GM19240 (cell line): ENCODE measurements around the gene ANTKMT.

Experiments used
- DNase-seq: peaks from one replicate; pipeline ENCODE4 v3.0.0; 2011; ENCODE audit warnings: low spot score; ENCODE audit not compliant: insufficient read length

The ANTKMT gene

DNA sequence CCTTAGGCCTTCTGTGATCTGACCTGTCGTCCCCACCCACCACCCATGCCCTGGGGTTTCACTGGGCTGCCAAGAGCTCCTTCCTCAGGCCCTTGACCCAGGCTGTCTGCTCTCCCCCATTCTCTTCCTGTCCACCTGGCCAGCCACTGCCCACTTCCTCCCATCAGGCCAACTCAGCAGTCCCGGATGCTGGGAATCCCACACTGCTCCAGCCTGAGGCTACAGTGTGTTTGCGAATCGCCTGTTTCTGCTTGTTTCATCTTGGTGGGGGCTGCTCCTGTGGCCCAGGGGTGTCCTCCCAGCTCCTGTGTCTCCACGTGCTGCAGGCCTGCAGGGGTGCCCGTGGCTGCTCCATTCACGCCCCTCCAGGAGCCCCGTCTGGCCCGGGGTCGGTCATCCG lies 6.9 kb upstream of the ANTKMT start:
- no peak for DNase-seq

- peak; percentile 93 for DNase-seq
Observed at GRCh38 chr16:714558-715476, 6.1 kb upstream of the ANTKMT start, which contains the start of gene METRN. METRN (plus strand) TSS chr16:715118; CDS start chr16:715290, 172 bp downstream.

GRCh38 chr16:715477-716199 lies 5.3 kb upstream of the ANTKMT start:
- DNase-seq: no peak

GRCh38 chr16:716200-716568 lies 4.8 kb upstream of the ANTKMT start:
- no peak for DNase-seq

DNA sequence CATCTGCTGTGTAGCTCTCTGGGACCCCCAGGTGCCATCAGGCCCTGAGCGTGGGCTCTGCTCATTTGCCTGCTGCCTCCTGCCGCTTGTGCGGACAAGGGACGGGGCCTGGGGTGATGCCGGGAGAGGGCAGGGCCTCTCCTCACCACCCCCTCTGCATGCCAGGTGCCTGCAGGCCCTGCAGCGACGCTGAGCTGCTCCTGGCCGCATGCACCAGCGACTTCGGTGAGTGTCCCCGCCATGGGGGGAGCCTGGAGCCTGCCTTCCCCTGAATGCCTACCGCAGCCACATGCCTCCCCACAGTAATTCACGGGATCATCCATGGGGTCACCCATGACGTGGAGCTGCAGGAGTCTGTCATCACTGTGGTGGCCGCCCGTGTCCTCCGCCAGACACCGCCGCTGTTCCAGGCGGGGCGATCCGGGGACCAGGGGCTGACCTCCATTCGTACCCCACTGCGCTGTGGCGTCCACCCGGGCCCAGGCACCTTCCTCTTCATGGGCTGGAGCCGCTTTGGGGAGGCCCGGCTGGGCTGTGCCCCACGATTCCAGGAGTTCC lies 4.1 kb upstream of the ANTKMT start:
- no peak for DNase-seq

GRCh38 chr16:717450-718245 lies 3.3 kb upstream of the ANTKMT start:
- no peak for DNase-seq

DNA sequence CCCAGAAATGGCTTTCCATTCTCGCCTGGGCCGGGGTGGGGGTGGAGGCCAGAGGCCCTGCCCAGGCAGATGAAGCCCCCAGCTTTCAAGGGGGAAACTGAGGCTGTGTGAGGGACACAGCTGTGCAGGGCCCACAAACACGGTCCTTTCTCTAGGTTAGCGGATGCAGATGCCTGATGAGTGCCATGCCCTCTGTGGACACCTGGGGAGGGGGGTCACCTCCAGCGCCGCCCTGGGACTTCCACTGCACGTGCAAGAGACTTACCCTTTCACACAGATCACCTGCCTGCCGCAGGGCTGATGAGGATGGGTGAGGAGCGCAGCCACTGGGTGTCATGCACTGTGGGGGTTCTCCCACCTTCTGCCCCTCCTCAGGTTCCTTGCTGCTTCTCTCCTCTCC lies 2.6 kb upstream of the ANTKMT start:
- no peak for DNase-seq

- no peak for DNase-seq
Observed at GRCh38 chr16:718922-719321, 2.0 kb upstream of the ANTKMT start.

DNA sequence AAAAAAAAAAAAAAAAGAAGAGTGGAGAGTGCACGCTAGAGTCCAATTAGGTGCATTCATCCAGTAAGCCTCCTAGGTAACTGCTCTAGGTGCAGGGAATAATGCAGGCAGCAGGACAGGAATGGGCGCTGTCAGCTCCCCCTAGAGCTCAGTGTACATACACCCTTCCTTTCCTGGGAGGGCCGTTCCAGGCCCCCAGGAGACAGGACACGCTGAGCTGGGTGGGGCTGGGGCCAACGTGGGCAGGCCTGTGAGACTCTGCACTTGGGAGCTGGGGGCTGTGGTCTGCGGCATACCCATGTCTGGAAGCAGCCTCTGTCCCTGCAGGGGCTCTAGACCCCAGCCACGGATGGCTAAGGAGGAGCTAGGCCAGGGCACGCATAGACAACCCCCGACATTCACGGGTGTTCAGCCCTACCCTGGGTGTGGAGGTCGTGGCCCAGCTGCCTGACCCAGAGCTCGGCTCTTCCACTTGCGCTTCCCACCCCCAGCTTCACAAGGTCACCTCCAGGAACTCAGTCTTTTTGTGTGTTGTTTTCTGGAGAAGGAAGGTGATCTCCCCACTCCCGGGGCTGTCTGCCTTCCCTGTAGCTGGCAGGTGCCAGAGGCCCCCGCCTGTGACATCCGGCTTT lies 1.0 kb upstream of the ANTKMT start:
- DNase-seq: no peak

DNA sequence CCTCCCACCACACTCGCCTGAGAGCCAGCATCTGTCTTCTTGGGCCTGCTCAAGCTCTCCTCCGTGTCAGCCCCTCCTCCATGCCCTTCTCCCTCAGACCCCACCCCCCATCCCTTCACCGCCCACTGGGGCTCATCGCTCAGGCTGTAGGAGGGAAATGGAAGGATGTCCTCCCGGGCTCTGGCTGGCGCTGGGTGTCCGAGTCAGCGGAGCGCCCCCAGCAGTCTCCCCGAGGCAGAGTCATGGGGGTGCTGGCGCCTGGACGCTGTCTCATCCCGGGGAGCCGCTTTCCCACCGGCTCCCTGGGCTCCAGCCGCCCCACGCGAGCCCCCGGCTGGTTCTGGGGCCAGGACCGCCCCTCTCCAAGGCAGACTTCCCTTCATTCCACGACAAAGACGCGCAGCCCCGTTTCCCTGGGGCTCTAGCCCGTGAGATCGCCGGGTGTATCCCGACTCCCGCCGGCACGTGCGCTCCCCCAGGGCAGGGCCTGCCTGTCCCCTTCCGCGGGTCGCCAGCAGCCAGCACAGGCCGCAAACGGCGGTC lies 428 bp upstream of the ANTKMT start:
- DNase-seq: peak; percentile 77

DNA sequence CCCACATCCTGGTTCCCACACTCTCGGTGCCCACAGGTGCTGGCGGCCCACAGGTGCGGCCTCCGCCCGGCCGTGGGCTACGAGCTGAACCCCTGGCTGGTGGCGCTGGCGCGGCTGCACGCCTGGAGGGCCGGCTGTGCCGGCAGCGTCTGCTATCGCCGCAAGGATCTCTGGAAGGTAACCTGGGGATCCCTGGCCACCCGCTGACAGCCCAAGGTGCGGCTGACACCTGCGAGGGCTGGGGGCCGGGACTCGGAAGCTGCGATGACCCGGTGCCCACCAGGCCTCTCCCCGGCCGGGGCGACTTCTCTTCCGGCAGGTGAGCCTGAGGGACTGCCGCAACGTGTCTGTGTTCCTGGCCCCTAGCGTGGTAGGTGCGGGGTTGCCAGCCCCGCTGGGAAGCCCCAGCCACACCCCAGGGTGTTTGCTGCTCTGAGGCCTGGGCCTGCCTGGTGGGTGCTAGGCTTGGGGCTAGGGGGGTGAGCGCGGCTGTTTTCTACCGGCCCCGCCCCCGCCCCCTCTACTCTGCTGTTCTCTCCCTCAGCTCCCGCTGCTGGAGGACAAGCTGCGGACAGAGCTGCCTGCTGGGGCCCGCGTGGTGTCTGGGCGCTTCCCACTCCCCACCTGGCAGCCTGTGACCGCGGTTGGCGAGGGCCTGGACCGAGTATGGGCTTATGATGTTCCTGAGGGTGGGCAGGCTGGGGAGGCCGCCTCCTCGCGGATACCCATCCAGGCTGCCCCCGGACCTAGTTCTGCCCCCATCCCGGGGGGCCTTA lies 1.0 kb downstream of the ANTKMT start:
- DNase-seq: no peak

DNA sequence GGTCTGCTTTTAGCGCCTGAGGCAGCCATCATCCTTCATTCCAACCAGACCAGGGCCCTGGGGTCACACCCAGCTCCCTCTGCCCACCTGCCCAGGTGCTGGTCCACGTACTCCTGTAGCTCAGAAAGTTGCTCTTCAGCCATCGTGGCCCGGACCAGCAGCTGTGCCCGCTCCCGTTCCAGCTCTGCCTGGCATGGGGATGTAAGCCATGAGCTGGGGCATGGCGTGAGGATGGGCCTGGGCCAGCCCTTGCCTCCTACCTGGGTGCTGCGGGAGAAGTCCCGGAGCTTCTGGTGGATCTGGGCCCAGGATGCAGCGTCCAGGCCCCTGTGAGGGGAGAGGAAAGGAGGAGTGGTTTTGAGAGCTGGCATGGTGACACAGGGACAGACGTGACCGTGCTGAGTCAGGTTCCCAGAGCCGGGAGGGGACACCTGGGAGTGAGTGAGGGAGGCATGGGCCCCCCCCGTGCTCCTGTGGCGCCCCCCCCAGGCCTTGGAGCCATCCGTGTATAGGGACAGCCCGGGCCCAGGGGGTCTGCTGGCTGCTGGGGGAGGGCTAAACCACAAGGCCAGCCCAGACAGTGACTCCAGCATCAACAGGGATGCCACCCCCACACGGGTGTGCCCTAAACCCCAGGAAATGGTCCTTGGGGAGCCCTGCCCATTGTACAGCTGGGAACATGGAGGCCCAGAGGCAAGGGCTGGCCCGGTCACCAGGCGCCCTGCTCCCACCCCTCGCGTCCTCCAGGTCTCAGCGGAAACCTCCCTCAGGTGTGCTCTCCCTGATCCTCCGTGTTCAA lies 2.1 kb downstream of the ANTKMT start:
- DNase-seq: no peak

GRCh38 chr16:723695-724094 lies 2.7 kb downstream of the ANTKMT start:
- no peak for DNase-seq

DNA sequence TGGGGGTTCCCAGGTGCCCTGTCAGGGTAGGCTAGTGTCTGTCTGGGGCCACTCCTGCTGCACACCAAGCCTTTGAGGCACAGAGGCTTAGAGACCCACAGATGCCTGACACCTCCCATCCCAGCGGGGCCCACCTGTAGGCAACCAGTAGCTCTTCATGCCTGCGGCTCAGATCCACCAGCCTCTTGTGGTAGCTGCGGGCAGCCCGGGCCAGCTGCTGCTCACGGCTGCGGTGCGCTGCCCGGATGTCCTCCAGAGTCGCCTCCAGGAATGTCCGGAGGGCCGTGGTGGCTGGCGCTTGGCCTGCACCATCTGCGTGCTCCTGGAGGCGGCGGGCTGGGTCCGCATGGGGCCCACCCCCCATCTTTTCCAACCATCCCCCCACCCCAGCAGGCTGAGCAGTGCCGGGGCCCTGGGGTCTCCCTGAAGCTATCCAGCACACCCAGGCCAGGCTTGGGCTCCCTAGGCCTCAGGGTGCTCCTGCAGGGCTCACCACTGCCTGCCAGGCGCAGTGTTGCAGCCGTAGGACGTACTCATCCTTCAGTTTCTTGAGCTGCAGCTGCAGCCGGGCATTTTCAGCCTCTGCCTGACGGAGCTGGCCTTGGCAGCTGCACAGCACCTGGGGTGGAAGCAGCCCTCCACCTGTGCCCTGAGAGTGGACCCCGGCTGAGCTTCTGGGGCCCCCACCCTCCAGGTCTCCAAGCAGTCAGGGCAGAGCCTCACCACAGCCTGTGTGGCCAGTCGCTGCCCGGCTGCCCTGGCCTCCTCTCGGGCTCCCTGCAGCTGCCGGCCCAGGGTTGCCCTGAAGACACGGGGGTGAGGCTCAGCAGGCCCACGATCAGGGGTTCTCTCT lies 3.5 kb downstream of the ANTKMT start:
- DNase-seq: no peak

DNA sequence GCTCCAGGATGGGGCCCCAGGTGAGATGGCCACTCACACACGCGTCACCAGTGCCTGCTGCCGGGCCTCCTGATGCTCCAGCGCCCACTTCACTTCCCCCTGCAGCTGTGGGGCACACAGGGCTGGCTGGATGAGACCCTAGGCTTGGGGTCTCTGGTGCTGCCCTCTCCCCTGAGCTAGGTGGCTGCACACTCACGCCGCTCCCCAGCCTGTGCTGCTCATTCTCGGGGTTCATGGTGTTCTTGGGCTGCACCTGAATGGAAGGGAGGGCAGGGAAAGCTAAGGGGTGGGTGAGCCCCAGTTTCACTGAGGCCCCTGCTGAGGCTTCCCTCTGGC lies 4.1 kb downstream of the ANTKMT start:
- no peak for DNase-seq

GRCh38 chr16:725463-726187 lies 4.7 kb downstream of the ANTKMT start:
- DNase-seq: no peak

DNA sequence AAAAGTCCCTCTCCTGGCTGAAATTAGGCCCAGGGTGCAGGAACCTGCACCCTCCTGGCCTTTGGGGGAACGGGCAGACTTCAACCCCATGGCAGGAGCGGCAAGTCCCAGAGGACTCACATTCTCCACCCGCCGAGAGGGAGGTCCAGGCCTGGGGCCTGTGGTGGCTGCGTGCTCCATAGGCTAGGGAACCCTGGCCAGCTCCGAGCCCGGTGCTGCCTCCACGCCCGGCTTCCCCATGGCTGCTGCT lies 5.2 kb downstream of the ANTKMT start:
- no peak for DNase-seq
